Breast epithelium (tissue), 3 donors: ENCODE data around the gene WLS.

Experiments used
- CTCF ChIP-seq, 3 donors: fragments of 450-650 bp; IDR thresholded peaks; one replicate each; pipeline ENCODE4 v1.5.1; 2016 to 2017; ENCODE audit warnings: antibody characterized with exemption in 3 of 3, mild to moderate bottlenecking in 3 of 3, moderate library complexity in 3 of 3
- POLR2A ChIP-seq: fragments of 450-650 bp; IDR thresholded peaks from one replicate; pipeline ENCODE4 v1.6.1; 2016; ENCODE audit warnings: antibody characterized with exemption, mild to moderate bottlenecking, moderate library complexity
- POLR2AphosphoS5 ChIP-seq, 3 donors: sonication (generic); formaldehyde crosslinking; IDR thresholded peaks; one replicate each; pipeline ENCODE4 v1.6.1; 2017; ENCODE audit warnings: antibody characterized with exemption in 3 of 3

- TF ChIP-seq CTCF (IDR thresholded peaks at IDR 0.05) (no peak), POLR2A (no peak), POLR2AphosphoS5 (IDR thresholded peaks at IDR 0.05) (no peak)
These were observed 118.4 kb downstream of the WLS start for GRCh38 chr1:68113966-68114365.
